H9 (cell line): ENCODE data around the gene MAP3K10. TPM values are rescaled to one million over a fixed set of nuclear protein-coding genes. Genes with fewer than 3 reads are reported as not detected.

Experiments used
- DNase-seq: peaks from one replicate; pipeline ENCODE4 v3.0.0-alpha.2; 2017
- H2AFZ ChIP-seq: one replicate; pipeline ENCODE4 v1.6.1; 2013; ENCODE audit warnings: mild to moderate bottlenecking, low read length, control low read depth, moderate library complexity
- H2AK5ac ChIP-seq: 2 replicates; pipeline ENCODE4 v1.6.1; 2013; ENCODE audit warnings: low read length, control low read depth, mixed read lengths; ENCODE audit not compliant: insufficient read length
- H2BK120ac ChIP-seq: one replicate; pipeline ENCODE4 v1.6.1; 2013; ENCODE audit warnings: low read depth, mild to moderate bottlenecking, low read length, control low read depth, inconsistent platforms; ENCODE audit not compliant: poor library complexity, severe bottlenecking
- H2BK12ac ChIP-seq: 2 replicates; pipeline ENCODE4 v1.6.1; 2013; ENCODE audit warnings: low read length, control low read depth, mixed read lengths, low read depth; ENCODE audit not compliant: insufficient read length
- H2BK15ac ChIP-seq: 2 replicates; pipeline ENCODE4 v1.6.1; 2013; ENCODE audit warnings: low read depth, low read length, control low read depth
- H2BK20ac ChIP-seq: one replicate; pipeline ENCODE4 v1.6.1; 2013; ENCODE audit warnings: low read depth, mild to moderate bottlenecking, low read length, control low read depth, inconsistent platforms; ENCODE audit not compliant: poor library complexity, severe bottlenecking
- H2BK5ac ChIP-seq: 2 replicates; pipeline ENCODE4 v1.6.1; 2013; ENCODE audit warnings: low read length, control low read depth, mixed read lengths; ENCODE audit not compliant: insufficient read length
- H3K14ac ChIP-seq: 2 replicates; pipeline ENCODE4 v1.6.1; 2013; ENCODE audit warnings: low read length, control low read depth; ENCODE audit not compliant: insufficient read depth
- H3K18ac ChIP-seq: 2 replicates; pipeline ENCODE4 v1.6.1; 2013; ENCODE audit warnings: low read depth, mild to moderate bottlenecking, mixed read lengths, low read length, control low read depth; ENCODE audit not compliant: insufficient read length
- H3K23ac ChIP-seq: 2 replicates; pipeline ENCODE4 v1.6.1; 2013; ENCODE audit warnings: low read length, control low read depth, mixed read lengths, low read depth; ENCODE audit not compliant: insufficient read length
- H3K23me2 ChIP-seq: 2 replicates; pipeline ENCODE4 v1.6.1; 2013; ENCODE audit warnings: low read depth, mild to moderate bottlenecking, mixed read lengths, low read length, control low read depth; ENCODE audit not compliant: insufficient read length, poor library complexity, severe bottlenecking
- H3K27ac ChIP-seq: 2 replicates; pipeline ENCODE4 v1.5.1; 2013; ENCODE audit warnings: low read length, control low read depth, mixed read lengths, low read depth; ENCODE audit not compliant: insufficient read length
- H3K27me3 ChIP-seq: 2 replicates; pipeline ENCODE4 v1.6.1; 2013; ENCODE audit warnings: low read length, control low read depth, inconsistent platforms; ENCODE audit not compliant: insufficient read depth
- H3K4ac ChIP-seq: 2 replicates; pipeline ENCODE4 v1.6.1; 2013; ENCODE audit warnings: low read depth, mild to moderate bottlenecking, control low read depth, inconsistent platforms, low read length, moderate library complexity
- H3K4me1 ChIP-seq: 2 replicates; pipeline ENCODE4 v1.6.1; 2013; ENCODE audit warnings: low read length, control low read depth, inconsistent platforms; ENCODE audit not compliant: insufficient read depth
- H3K4me2 ChIP-seq: 2 replicates; pipeline ENCODE4 v1.6.1; 2013; ENCODE audit warnings: low read length, control low read depth, mixed read lengths; ENCODE audit not compliant: insufficient read length, insufficient read depth
- H3K56ac ChIP-seq: 2 replicates; pipeline ENCODE4 v1.6.1; 2013; ENCODE audit warnings: low read depth, mild to moderate bottlenecking, mixed read lengths, low read length, control low read depth; ENCODE audit not compliant: insufficient read length
- H3K79me1 ChIP-seq: 2 replicates; pipeline ENCODE4 v1.6.1; 2013; ENCODE audit warnings: low read depth, mild to moderate bottlenecking, moderate library complexity, low read length, control low read depth, inconsistent platforms; ENCODE audit not compliant: insufficient read depth, poor library complexity, severe bottlenecking
- H3K79me2 ChIP-seq: 2 replicates; pipeline ENCODE4 v1.6.1; 2013; ENCODE audit warnings: low read length, control low read depth, inconsistent platforms; ENCODE audit not compliant: insufficient read depth
- H3K9ac ChIP-seq: 2 replicates; pipeline ENCODE4 v1.6.1; 2013; ENCODE audit warnings: low read length, control low read depth, mixed read lengths; ENCODE audit not compliant: insufficient read length; ENCODE audit errors: extremely low read depth
- H3K9me3 ChIP-seq: one replicate; pipeline ENCODE4 v1.6.1; 2013; ENCODE audit warnings: low read depth, low read length, inconsistent platforms; ENCODE audit not compliant: control insufficient read depth
- H3T11ph ChIP-seq: one replicate; pipeline ENCODE4 v1.6.1; 2013; ENCODE audit warnings: mild to moderate bottlenecking, low read length, control low read depth, inconsistent platforms
- H4K20me1 ChIP-seq: one replicate; pipeline ENCODE4 v1.6.1; 2013; ENCODE audit not compliant: control insufficient read depth, insufficient read length, insufficient read depth
- H4K5ac ChIP-seq: 2 replicates; pipeline ENCODE4 v1.6.1; 2013; ENCODE audit warnings: low read depth, mild to moderate bottlenecking, mixed read lengths, low read length, control low read depth; ENCODE audit not compliant: insufficient read length
- H4K8ac ChIP-seq: replicated peaks from 2 replicates; pipeline ENCODE4 v1.6.1; 2013; ENCODE audit warnings: low read length, control low read depth, mixed read lengths, low read depth; ENCODE audit not compliant: insufficient read length
- H4K91ac ChIP-seq: 2 replicates; pipeline ENCODE4 v1.6.1; 2013; ENCODE audit warnings: low read depth, mild to moderate bottlenecking, moderate library complexity, mixed read lengths, low read length, control low read depth; ENCODE audit not compliant: insufficient read length
- H3K27ac Mint-ChIP-seq, 3 experiments: 2 replicates in 2 of 3; 3 replicates in 1 of 3; pipeline ENCODE4 v1.8.0; 2020 to 2021; ENCODE audit warnings: mixed read lengths in 3 of 3, mild to moderate bottlenecking in 1 of 3, moderate library complexity in 1 of 3
- H3K27me3 Mint-ChIP-seq: 2 replicates; pipeline ENCODE4 v1.8.0; 2021; ENCODE audit warnings: low read depth, mild to moderate bottlenecking, moderate library complexity, mixed read lengths
- H3K36me3 Mint-ChIP-seq, 3 experiments: 2 replicates in 2 of 3; 3 replicates in 1 of 3; pipeline ENCODE4 v1.8.0; 2020 to 2021; ENCODE audit warnings: low read depth in 3 of 3, mixed read lengths in 3 of 3; ENCODE audit not compliant: insufficient read depth in 1 of 3
- H3K4me1 Mint-ChIP-seq, 2 experiments: 2 replicates each; pipeline ENCODE4 v1.8.0; 2020; ENCODE audit warnings: mixed read lengths in 2 of 2
- H3K4me3 Mint-ChIP-seq, 2 experiments: 2 replicates in 1 of 2; 3 replicates in 1 of 2; pipeline ENCODE4 v1.8.0; 2020 to 2021; ENCODE audit warnings: mild to moderate bottlenecking in 2 of 2, mixed read lengths in 2 of 2, moderate library complexity in 1 of 2
- H3K9me3 Mint-ChIP-seq, 2 experiments: 2 replicates in 1 of 2; 3 replicates in 1 of 2; pipeline ENCODE4 v1.8.0; 2020; ENCODE audit warnings: mild to moderate bottlenecking in 2 of 2, mixed read lengths in 2 of 2, moderate library complexity in 1 of 2
- CTCF ChIP-seq: fragments of 200-600 bp; sonication (generic); conservative IDR thresholded peaks from 3 replicates; pipeline ENCODE4 v1.8.0; 2021; ENCODE audit warnings: antibody characterized with exemption, mild to moderate bottlenecking
- WGBS: extraction: QIAGEN DNeasy Blood & Tissue Kit; methylation state at CpG from one replicate; pipeline ENCODE4 v1.1.7; 2013; ENCODE audit warnings: missing lambda C conversion rate, low lambda C conversion rate, mixed read lengths; ENCODE audit not compliant: insufficient read length; ENCODE audit errors: extremely low coverage; 5-methylcytosine and 5-hydroxymethylcytosine counted together
- total RNA-seq: library from RNA; stranded (reverse); gene quantifications from 2 replicates; pipeline ENCODE4 v1.2.1, GENCODE V29; 2021

The MAP3K10 gene
- total RNA-seq, 1 experiment from 2014 or later: 19.0 TPM

- no peaks in the 10 kb centered on the region for H4K20me1 ChIP-seq
- H3K36me3 Mint-ChIP-seq: no peaks in the 10 kb centered on the region
- no peak overlapping the region for H3K9ac ChIP-seq
- H2BK120ac ChIP-seq: no peak overlapping the region
- no peak overlapping the region for H4K5ac ChIP-seq
- H3K79me2 ChIP-seq: no peaks in the 10 kb centered on the region
- H3K23me2 ChIP-seq: no peaks in the 10 kb centered on the region
- H2BK15ac ChIP-seq: no peak overlapping the region
- H3K4me2 ChIP-seq: no peak overlapping the region
- H3T11ph ChIP-seq: no peak overlapping the region
- no peaks in the 10 kb centered on the region for H3K9me3 ChIP-seq
- H3K23ac ChIP-seq: no peak overlapping the region
- no peak overlapping the region for H2AFZ ChIP-seq
- no peaks in the 10 kb centered on the region for H3K27me3 ChIP-seq
- H3K4ac ChIP-seq: no peak overlapping the region
- no peak for TF ChIP-seq CTCF
- H3K4me1 Mint-ChIP-seq: no peaks in the 10 kb centered on the region
- H2BK5ac ChIP-seq: no peak overlapping the region
- H3K14ac ChIP-seq: no peak overlapping the region
- H3K4me3 Mint-ChIP-seq: no peak overlapping the region
- no peaks in the 10 kb centered on the region for H3K9me3 Mint-ChIP-seq
- H3K56ac ChIP-seq: no peak overlapping the region
- no peak overlapping the region for H3K18ac ChIP-seq
- H3K4me1 ChIP-seq: no peaks in the 10 kb centered on the region
- H2BK20ac ChIP-seq: no peak overlapping the region
- H3K79me1 ChIP-seq: no peaks in the 10 kb centered on the region
- H3K27ac ChIP-seq: no peak overlapping the region
- peak overlapping the region in 1 of 3 experiments; percentile 7; a peak in 2 of 7 replicates for H3K27ac Mint-ChIP-seq
- H4K91ac ChIP-seq: no peak overlapping the region
- no peaks in the 10 kb centered on the region; the same call in 1 of the 2 replicates for H3K27me3 Mint-ChIP-seq
- WGBS: no CpG with 5 or more reads among the region's 21 CpGs
- H2AK5ac ChIP-seq: no peak overlapping the region
- no peak for DNase-seq
- H2BK12ac ChIP-seq: no peak overlapping the region
- no peak overlapping the region for H4K8ac ChIP-seq
These were observed 43.4 kb upstream of the MAP3K10 start for GRCh38 chr19:40147693-40148347.
